Keratinocyte (primary cell): ENCODE results near the gene HOMER3. TPM values are rescaled to one million over a fixed set of nuclear protein-coding genes. Genes with fewer than 3 reads are reported as not detected.
A peak's percentile ranks its signal among the peaks of the same experiment; 100 is the strongest.

Experiments
- DNase-seq: peaks from one replicate; pipeline ENCODE4 v3.0.0-alpha.2; 2011; ENCODE audit warnings: low read depth, missing footprints, low spot score
- FAIRE-seq: peaks from 2 replicates; lab custom pipeline; 2011; peaks lifted over from hg19 to GRCh38; lab: Jason Lieb, UNC
- H2AFZ ChIP-seq: 2 replicates; pipeline ENCODE4 v1.6.0; 2012; ENCODE audit warnings: low read length, control low read depth, inconsistent platforms; ENCODE audit not compliant: control insufficient read depth
- H3K27ac ChIP-seq: 2 replicates; pipeline ENCODE4 v1.5.1; 2011; ENCODE audit warnings: low read length; ENCODE audit not compliant: control insufficient read depth, insufficient read depth
- H3K27me3 ChIP-seq: 3 replicates; pipeline ENCODE4 v1.6.0; 2011; ENCODE audit warnings: low read length; ENCODE audit not compliant: control insufficient read depth, insufficient read depth; ENCODE audit errors: extremely low read depth
- H3K36me3 ChIP-seq, 2 experiments: 2 replicates in 1 of 2; 3 replicates in 1 of 2; pipeline ENCODE4 v1.5.1; 2011; ENCODE audit warnings: low read length in 2 of 2, mild to moderate bottlenecking in 1 of 2; ENCODE audit not compliant: control insufficient read depth in 2 of 2, insufficient read depth in 2 of 2; ENCODE audit errors: extremely low read depth in 1 of 2
- H3K4me1 ChIP-seq: 3 replicates; pipeline ENCODE4 v1.5.1; 2011; ENCODE audit warnings: low read length; ENCODE audit not compliant: control insufficient read depth, insufficient read depth; ENCODE audit errors: extremely low read depth
- H3K4me2 ChIP-seq: 3 replicates; pipeline ENCODE4 v1.6.0; 2011; ENCODE audit warnings: low read depth, low read length; ENCODE audit not compliant: control insufficient read depth, insufficient read depth; ENCODE audit errors: extremely low read depth
- H3K4me3 ChIP-seq, 3 experiments: fragments of 200-600 bp in 1 of 3; sonication (generic) in 1 of 3; 2 replicates in 2 of 3; 3 replicates in 1 of 3; pipeline ENCODE4 v1.5.1; 2011 to 2016; ENCODE audit warnings: low read length in 3 of 3, mild to moderate bottlenecking in 3 of 3, control low read depth in 2 of 3, inconsistent platforms in 1 of 3, low read depth in 1 of 3, mixed read lengths in 1 of 3, mixed run types in 1 of 3, moderate library complexity in 1 of 3; ENCODE audit not compliant: control insufficient read depth in 2 of 3, insufficient read depth in 2 of 3; ENCODE audit errors: extremely low read depth in 1 of 3
- H3K79me2 ChIP-seq: 2 replicates; pipeline ENCODE4 v1.6.0; 2012; ENCODE audit warnings: low read length; ENCODE audit not compliant: control insufficient read depth, insufficient read depth
- H3K9ac ChIP-seq: 3 replicates; pipeline ENCODE4 v1.6.0; 2011; ENCODE audit warnings: low read length; ENCODE audit not compliant: control insufficient read depth, insufficient read depth; ENCODE audit errors: extremely low read depth
- H3K9me1 ChIP-seq: 3 replicates; pipeline ENCODE4 v1.6.0; 2011; ENCODE audit warnings: low read length; ENCODE audit not compliant: control insufficient read depth, insufficient read depth; ENCODE audit errors: extremely low read depth
- H3K9me3 ChIP-seq: 2 replicates; pipeline ENCODE4 v1.5.1; 2012; ENCODE audit warnings: low read depth, low read length; ENCODE audit not compliant: control insufficient read depth
- H4K20me1 ChIP-seq: 3 replicates; pipeline ENCODE4 v1.6.0; 2011; ENCODE audit warnings: low read length; ENCODE audit not compliant: control insufficient read depth, insufficient read depth; ENCODE audit errors: extremely low read depth
- CTCF ChIP-seq, 3 experiments: IDR thresholded peaks in 1 of 3; conservative IDR thresholded peaks in 1 of 3; optimal IDR thresholded peaks in 1 of 3; 2 replicates in 2 of 3; 3 replicates in 1 of 3; pipeline versions ENCODE3 to v1.5.1; 2011; ENCODE audit warnings: low read length in 3 of 3, mild to moderate bottlenecking in 3 of 3, moderate library complexity in 2 of 3, control low read depth in 1 of 3, inconsistent platforms in 1 of 3; ENCODE audit not compliant: insufficient read depth in 2 of 3; ENCODE audit errors: extremely low read depth in 1 of 3
- EZH2 ChIP-seq: IDR thresholded peaks from one replicate; pipeline ENCODE4 v1.6.1; 2012; ENCODE audit warnings: inconsistent platforms, mild to moderate bottlenecking, low read length, moderate library complexity
- dilution Hi-C: fragments of 300-500 bp; cut with MboI; formaldehyde crosslinking; loops from one replicate; pipeline ENCODE4 v1.7.0; 2020; ENCODE audit warnings: low sequenced_read_pairs; ENCODE audit not compliant: extremely low pct_ligation_motif_present
- polyA plus RNA-seq, 5 experiments: library from polyadenylated mRNA; depleted of rRNA in 3 of 5; stranded (reverse) in 3 of 5; stranded (forward) in 1 of 5; unstranded in 1 of 5; fragments of >200 nt; gene quantifications; 1 replicate in 1 of 5; 2 replicates in 3 of 5; 3 replicates in 1 of 5; pipeline versions ENCODE4 v1.2.1 to v1.2.3, GENCODE V29; 2011 to 2012; ENCODE audit warnings: missing spikeins in 2 of 5, low read depth in 1 of 5, low replicate concordance in 1 of 5

The HOMER3 gene
- polyA plus RNA-seq, 1 donor (not counting 4 experiments of a cell fraction or from before 2014, with no cell fraction given), result 119 TPM

GRCh38 chr19:18939922-18940768 is 872 bp downstream of the HOMER3 start:
- dilution Hi-C loops, result no loop called here
- no peaks in the 10 kb centered on the region for H3K9me1 ChIP-seq
- no peak overlapping the region for H2AFZ ChIP-seq
- TF ChIP-seq EZH2, result no peak
- TF ChIP-seq CTCF (optimal IDR thresholded peaks at IDR 0.05 in 1 of 3, IDR thresholded peaks at IDR 0.05 in 1 of 3, conservative IDR thresholded peaks at IDR 0.05 in 1 of 3; ENCODE audit: extremely low read depth in 1 of 3, insufficient read depth in 2 of 3, low read length in 3 of 3), result no peak
- H3K27ac ChIP-seq, result peak overlapping the region; percentile 84
- peak overlapping the region; percentile 91 for H3K4me2 ChIP-seq
- peaks cover 10% of the 10 kb centered on the region for H3K4me1 ChIP-seq
- H4K20me1 ChIP-seq, result no peaks in the 10 kb centered on the region
- H3K27me3 ChIP-seq, result no peaks in the 10 kb centered on the region
- H3K4me3 ChIP-seq, result peak overlapping the region; percentile 89 to 96 (median 95)
- peaks cover 46% of the 10 kb centered on the region for H3K79me2 ChIP-seq
- peak overlapping the region; percentile 92 for H3K9ac ChIP-seq
- peaks cover 12 to 21% of the 10 kb centered on the region in 2 experiments for H3K36me3 ChIP-seq
- no peaks in the 10 kb centered on the region for H3K9me3 ChIP-seq
- FAIRE-seq (peak; percentile 32), DNase-seq (no peak)

GRCh38 chr19:18939163-18939562 is 1.9 kb downstream of the HOMER3 start:
- DNase-seq, result no peak
- Histone ChIP-seq H3K9me3 (no peaks in the 10 kb centered on the region), H3K4me2 (peak overlapping the region; percentile 91), H3K27ac (no peak overlapping the region), H3K9me1 (no peaks in the 10 kb centered on the region), H2AFZ (no peak overlapping the region), H4K20me1 (peaks cover 5% of the 10 kb centered on the region), H3K9ac (no peak overlapping the region), H3K79me2 (peaks cover 51% of the 10 kb centered on the region), H3K4me3 (peak overlapping the region; percentile 89 to 96 (median 95)), H3K36me3 (peaks cover 14 to 26% of the 10 kb centered on the region in 2 experiments), H3K4me1 (peaks cover 19% of the 10 kb centered on the region), H3K27me3 (no peaks in the 10 kb centered on the region)
- TF ChIP-seq EZH2 (no peak), CTCF (optimal IDR thresholded peaks at IDR 0.05 in 1 of 3, IDR thresholded peaks at IDR 0.05 in 1 of 3, conservative IDR thresholded peaks at IDR 0.05 in 1 of 3; ENCODE audit: extremely low read depth in 1 of 3, insufficient read depth in 2 of 3, low read length in 3 of 3) (no peak)
- dilution Hi-C loops, result no loop called here
- no peak for FAIRE-seq
